Peyer's patch (tissue), 4 donors: Measurements from ENCODE around the gene MSL2.

Experiments
- CTCF ChIP-seq, 6 experiments: fragments of 450-650 bp in 4 of 6; fragments of 200-600 bp in 2 of 6; sonication (generic) in 1 of 6; IDR thresholded peaks; one replicate each; pipeline ENCODE4 v1.5.1; 2017 to 2019; ENCODE audit warnings: antibody characterized with exemption in 6 of 6, mild to moderate bottlenecking in 3 of 6, moderate library complexity in 1 of 6
- POLR2A ChIP-seq, 2 donors: fragments of 450-650 bp; IDR thresholded peaks; one replicate each; pipeline ENCODE4 v1.5.1; 2017; ENCODE audit warnings: antibody characterized with exemption in 2 of 2, mild to moderate bottlenecking in 2 of 2, moderate library complexity in 2 of 2

DNA sequence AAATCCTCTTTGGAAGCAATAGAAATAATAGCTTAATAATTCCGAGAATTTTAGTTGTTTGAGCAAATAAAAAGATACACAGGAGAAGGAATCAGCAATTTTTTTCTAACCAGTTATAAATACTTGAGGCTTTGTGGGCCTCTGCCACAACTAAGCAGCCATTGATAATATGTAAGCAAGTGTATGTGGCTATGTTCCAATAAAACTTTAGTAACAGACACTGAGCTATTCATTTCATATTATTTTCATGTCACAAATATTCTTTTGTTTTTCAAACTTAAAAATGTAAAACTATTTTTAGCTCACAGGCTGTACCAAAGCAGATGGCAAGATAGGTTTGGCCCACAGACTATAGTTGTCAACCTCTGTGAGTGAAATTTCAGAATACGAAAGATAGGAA lies 85.7 kb downstream of the MSL2 start:
- no peak for TF ChIP-seq CTCF (IDR thresholded peaks at IDR 0.05)
- no peak for TF ChIP-seq POLR2A (IDR thresholded peaks at IDR 0.05)
